Dermis microvascular lymphatic vessel endothelial cell (primary cell): ENCODE data around the gene SETD1B. TPM values are rescaled to one million over a fixed set of nuclear protein-coding genes. Genes with fewer than 3 reads are reported as not detected.
A peak's percentile ranks its signal among the peaks of the same experiment; 100 is the strongest.

Experiments used
- DNase-seq, 2 donors: peaks; one replicate each; pipeline versions ENCODE4 v3.0.0 to v3.0.0-alpha.2; 2010; ENCODE audit warnings: low read depth in 2 of 2
- total RNA-seq: library from RNA; depleted of rRNA; stranded (reverse); fragments of >200 nt; gene quantifications from 2 replicates; pipeline ENCODE4 v1.2.1, GENCODE V29; 2014

The SETD1B gene
- total RNA-seq, 1 donor from 2014 or later, result 1.3 TPM

DNA sequence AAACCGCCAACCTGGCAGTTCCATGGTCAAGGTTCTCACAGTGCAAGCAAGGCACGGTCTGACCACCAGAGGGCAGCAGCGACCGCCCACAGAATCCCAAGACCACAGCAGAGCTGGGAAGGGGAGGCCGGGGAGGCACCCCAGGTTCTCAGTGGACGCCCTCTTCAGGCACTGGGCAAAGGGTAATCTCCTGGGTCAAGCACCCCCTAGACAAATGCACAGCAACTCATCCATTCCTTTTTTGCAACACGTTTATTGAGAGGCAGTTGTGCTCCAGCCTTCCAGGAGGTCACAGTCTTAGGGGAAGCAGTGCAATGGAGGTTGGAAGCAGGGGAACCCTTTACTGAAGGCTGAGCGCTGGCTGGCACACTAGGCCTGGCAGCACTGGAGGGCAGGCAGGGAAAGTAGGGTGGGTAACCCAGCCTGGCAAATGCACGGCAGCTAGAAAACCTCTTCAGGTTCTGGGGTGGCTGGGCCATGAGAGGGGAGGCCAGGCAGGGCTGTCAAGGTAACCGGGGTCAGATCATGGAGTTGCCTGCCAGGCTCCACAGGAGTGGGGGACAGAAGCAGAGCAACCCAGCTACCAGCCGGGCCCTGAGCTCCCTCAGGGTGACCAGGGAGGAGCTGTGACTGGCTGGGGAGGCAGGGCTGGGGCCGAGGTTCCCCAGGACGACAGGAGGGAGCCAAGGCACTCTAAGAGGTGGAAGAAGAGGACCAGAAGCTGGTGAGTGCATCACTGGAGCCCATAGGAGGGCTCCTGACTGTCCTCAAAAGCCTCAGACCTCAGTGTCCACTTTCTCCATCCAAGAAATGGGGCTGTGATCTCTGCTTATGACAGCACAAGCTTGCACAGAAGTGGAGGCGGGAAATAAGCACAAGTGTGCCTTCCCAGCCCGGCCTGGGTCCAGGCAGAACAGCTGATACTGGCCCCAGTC lies 8.5 kb upstream of the SETD1B start:
- DNase-seq, result peak; percentile 72 to 87

DNA sequence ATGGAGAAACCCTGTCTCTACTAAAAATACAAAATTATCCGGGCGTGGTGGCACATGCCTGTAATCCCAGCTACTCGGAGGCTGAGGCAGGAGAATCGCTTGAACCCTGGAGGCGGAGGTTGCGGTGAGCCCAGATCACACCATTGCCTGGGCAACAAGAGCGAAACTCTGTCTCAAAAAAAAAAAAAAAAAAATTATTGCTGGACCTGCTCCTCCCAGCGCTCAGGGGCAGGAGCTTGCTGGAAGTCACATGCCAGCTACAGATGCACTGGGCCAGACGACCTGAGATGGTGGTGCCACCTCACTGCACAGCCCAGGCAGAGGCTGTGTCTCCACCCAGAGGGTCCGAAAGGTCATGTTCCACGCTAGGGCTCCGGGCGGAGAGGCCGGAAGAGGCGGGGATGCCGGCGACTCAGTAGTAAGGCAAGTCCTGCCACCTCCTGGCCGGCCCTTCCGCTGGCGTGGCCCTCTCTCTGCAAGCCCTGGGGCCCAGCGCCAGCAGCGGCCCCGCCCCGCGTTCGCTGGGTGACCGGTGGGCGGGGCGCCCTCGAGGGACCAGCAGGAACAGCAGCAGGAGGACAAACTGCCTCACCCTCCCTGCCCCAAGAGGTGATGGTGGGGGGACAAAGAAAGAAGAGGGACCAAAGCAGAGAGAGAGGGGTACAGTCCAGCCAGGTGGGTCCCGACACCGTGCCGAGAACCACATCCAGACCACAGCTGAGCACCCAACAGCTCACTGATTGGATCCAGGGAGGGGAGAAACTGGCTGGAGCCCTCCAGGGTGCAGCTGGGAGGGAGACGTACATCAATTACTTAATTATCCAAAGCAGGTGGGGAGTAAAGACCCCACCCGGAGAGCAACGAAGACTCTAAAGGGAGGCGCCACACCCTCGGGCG lies 6.7 kb upstream of the SETD1B start:
- peak; percentile 73 to 92 for DNase-seq

DNA sequence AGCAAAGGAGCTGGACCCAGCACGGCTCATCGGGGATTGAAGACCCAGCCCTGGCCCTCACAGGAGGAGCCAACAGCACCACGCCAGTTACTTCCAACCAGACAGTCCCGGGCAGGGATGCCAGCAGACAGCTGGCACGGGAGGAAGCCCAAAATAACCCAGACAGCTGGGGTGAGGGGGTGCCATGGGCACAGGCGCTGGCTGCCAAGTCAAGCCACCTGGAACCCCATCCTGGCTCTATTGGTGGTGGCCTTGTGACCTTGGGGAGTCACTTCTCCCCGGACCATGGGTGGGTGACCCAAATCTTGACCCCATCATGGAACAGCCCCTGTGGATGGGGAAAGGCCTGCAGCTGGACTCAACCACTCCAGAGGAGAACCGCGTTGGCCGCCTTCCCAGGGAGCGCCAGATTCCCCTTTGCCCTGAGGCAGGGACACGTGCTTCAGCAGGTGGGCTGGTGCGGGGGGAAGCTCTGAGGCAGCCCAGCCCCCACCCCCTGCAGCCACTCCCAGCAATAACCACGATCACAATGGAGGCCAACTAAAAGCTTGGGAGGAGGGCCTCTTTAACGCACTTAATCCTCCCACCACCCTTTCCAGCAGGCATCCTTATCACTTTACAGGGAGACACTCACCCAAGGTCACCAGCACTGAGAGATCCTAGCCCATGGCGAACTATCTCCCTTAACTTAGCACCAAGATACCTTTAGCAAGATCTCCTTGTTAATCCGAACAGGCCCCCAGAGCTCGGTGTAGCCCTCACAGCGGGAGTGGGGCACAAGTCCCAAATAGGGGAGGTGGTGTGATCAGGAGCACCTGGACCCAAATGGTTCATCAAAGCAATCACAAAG lies 5.6 kb upstream of the SETD1B start:
- peak in 1 of 2 donors; percentile 58 for DNase-seq

DNA sequence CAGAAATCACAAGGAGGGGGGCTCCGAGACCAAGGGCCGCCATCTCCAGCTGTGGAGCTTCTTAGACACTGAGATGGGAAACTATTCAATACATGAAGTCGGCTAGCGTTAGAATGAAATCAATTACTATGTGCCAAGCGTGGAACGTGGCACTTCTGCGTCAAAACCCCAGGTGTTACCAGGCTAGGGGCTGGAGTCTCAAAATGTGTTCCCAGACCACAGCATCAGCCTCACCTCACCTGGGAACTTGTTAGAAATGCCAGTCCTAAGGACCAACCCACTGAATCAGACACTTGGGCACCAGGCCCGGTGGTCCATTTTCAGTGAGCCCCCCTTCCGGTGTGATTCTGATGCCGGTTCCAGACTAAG lies 5.0 kb upstream of the SETD1B start:
- DNase-seq, result no peak

DNA sequence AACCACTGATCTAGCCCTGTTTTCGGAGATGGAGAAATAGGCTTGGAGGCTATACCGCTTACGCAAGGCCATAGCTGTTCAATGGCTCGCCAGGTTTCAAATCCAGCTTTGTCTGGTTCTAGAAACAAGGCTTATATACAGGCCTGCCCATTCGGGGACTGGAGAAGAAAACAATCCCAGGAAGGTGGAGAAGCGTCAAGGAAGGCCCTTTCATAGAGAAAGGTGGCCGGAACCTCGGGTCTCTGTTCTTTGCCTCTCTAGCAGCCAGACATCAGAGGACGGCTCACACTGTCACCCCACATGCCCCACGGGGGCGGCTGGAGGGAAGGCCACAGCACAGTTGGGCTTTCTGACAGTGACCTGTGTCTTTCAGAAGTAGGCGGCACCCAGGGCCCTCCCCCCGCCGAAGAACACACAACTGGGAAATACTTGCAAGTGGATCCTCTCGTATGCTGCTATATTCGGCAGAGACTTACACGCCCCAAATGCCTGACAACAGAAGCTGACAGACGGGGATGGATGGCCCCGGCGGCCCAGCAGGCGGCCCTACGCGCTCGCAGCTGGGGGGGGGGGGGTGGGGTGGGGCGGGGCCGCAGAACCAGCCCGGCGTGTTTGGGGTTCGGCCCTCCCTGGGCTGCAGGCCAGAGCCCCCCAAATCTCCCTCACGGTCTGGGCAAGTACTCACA lies 4.5 kb upstream of the SETD1B start:
- DNase-seq, result peak in 1 of 2 donors; percentile 71

DNA sequence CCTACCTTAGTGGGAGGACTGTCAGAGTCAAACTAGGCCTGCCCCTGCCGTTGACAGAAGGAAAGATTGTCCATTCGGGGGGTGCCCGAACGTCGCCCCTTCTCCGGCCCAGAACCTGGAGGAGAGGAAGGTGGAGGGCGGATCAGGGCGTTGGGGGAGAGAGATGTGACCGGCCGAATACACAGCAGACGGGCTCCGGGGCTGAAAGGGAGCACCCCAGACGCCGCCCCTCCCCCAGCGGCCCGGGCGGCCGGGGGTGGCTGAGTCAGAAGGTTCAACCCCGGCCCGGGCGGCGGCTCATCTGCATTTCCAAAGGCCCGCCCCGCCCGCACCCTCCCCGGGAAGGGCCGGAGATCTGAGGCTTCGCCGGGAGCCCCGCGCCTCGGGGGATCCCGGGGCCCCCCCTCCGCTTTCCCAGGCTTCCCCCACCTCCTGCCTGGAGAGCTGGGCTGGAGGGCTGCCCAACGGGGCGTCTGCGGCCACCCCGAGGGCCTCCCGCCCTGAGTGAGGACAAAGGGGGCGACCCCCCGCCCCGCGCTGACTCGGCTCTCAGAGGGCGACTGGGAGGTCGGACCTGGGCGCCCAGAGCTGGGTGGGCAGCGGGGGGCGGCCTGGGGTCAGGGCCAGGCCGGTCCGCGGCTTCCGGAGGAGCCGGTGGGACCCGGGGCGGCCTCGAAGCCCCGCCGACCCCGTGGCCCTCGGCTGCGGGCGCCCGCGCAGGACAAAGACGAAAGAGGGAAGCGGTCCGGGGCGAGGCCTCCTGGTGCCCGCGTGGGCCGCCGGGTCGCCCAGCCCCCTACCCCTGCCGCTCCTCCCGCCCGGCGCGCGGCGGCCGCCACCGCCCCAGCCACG lies 3.7 kb upstream of the SETD1B start:
- peak in 1 of 2 donors; percentile 84 for DNase-seq

DNA sequence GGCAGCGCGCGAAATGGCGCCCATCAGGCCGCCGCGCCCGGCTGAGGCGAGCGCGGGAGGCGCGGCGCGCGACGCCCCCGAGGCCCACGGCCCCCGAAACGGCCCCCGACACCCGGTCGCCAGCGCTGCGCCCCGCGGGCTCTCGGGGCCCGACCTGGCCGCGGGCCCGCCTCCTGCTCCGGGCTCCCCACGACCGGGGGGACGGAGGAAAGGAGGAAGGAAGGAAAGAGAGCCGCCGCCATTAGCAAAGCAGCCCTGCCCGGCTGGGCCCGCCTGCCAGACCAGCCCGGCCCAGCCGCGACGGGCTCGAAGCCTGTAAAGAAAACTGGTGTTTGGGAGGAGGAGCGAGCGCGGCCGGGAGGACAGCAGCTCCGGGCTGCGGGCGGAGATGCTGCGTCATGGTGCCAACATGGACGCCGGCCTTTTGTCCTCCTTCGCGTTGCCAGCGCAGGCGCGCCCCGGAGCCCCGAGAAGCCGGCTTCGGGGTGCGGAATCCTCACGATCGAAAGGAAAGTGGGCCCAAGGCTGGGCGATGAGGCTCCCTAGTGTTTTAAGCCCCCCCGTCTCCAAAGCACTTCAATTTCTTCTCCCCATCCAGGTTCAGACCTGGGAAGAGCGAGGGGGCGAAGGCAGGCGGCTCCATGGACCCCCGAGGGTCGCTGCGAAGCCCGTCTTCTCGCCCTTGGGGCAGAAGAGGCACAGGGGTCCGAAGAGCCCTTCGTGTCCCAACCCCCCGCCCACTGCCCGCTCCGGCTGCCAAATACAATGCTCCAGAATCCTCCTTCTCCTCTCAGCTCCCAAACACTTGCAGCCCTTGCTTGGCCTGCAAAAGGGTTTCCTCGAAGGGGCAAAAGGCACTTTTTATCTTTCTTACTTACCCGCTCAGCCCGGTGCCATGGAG lies 2.9 kb upstream of the SETD1B start:
- DNase-seq, result peak in 1 of 2 donors; percentile 75

DNA sequence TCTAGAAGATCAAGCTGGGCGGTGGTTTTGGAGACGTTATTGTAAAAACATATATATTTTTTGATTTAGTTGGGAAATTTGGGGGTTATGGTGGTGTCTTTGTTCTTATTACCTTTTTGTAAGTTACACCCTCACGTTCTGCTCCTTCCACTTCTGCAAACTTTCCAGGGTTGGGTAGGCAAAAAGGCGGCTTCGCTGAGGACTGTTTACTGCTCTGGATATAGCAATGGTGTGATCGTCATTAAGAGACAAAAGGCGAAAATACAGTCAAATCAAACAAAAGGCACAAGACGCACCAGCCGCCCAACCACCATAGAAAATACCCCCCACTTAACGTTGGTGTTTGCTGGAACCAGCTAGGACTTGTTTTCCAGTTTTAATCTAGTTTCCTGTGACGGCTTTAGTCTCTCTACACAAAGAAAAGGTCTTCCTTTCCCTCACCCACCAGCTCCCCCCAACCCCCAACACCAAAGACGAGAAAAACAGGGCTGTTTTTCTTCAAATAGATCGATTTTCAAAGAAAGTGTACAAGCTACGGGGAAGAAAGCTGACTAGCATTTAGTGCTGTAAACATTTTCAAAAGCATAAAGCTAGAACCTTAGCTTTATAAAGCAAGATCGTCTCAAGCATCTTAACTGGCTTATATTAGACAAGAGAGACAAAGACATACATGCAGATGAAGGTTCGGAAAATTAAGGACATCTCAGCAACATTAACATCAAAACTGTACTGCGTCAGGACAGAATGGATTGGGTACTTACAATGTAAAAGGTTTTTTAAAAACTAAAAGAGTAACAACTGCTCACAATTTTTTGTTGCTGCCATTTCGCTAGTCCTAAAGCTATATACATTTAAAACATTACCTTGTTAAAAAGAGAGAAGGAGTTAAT lies 2.0 kb upstream of the SETD1B start:
- DNase-seq, result peak in 1 of 2 donors; percentile 80

DNA sequence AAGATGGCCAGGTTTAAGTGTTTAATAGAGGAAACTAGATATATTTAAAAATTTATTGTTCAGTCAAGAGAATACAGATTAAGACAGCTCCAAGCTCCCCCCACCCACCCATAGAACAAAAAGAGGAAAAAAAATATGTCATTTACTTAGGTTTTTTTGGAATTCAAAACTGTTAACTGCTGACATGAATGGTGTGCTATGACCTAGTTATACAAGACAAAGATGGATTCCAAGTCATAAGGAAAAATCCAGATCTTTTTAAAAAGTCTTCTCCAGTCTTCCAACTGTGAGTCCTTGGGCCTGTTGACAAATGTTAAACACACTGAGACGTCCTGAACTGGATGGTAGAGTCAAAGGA lies 1.3 kb upstream of the SETD1B start:
- DNase-seq, result no peak

DNA sequence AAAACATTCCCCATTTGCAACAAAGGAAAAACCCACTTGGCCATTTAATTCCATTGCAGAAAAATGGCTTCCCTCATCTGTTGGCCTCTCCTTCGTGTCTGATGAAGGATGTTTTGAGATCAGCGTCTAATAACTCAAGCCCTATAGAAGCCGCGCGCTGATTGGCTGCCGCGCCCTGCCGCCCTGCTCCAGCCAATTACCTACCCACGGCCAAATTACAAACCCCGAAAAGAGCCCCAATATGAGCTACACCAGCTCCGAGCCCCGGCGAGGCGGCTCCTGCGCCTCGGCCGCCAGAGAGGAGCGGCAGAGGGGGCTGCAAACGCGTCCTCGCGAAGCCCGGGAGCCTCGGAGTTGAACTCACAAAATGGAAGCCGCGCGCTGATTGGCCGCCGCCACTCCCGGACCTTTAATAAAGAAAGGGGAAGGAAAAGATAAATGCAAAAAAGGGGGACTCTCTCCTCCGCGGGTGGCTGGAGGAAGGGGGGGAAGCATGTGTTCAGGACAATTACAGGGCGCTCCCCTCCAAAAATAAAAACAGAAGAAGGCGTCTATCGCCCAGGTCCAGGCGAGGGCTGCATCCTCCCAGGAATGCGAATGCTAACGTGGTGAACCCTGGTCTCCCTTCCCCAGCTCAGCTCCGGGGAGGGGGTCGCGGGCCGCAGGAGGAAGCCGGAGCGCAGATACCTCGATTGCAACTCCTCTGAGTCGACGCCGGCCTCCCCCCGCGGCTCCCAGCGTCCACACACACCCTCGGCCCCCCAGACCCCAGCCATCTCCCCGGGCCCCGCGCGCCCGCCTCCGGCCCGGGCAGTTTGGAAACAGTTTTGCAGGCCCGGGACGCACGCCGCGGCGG lies 738 bp upstream of the SETD1B start:
- peak; percentile 86 to 94 for DNase-seq

DNA sequence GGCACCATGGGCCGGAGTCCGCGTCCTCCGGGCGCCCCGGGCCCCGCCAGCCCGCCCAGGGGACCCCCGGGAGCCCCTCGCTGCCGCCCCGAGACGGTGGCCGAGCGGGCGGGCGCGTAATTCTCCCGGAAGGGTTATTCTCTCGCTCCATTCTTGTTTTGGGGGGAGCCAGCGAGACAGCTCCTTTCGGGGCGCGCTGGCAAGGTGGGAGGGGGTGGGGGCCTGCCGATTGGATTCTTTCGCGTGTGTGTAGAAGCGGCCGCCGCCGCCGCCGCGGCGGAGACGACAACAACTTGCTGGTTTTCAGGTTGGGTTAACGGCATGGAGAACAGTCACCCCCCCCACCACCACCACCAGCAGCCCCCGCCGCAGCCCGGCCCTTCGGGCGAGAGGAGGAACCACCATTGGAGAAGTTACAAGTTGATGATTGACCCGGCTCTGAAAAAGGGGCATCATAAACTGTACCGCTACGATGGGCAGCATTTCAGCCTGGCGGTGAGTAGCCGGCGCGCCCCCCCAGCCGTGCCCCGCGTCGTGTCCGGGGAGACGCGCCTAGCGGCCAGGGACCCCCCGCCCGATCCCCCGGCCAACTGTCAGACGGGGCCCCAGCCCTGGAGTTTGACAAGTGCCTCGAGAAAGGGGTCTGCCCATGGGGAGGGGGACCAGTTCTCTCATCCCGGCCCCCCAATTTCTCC lies 755 bp downstream of the SETD1B start:
- peak in 1 of 2 donors; percentile 56 for DNase-seq

DNA sequence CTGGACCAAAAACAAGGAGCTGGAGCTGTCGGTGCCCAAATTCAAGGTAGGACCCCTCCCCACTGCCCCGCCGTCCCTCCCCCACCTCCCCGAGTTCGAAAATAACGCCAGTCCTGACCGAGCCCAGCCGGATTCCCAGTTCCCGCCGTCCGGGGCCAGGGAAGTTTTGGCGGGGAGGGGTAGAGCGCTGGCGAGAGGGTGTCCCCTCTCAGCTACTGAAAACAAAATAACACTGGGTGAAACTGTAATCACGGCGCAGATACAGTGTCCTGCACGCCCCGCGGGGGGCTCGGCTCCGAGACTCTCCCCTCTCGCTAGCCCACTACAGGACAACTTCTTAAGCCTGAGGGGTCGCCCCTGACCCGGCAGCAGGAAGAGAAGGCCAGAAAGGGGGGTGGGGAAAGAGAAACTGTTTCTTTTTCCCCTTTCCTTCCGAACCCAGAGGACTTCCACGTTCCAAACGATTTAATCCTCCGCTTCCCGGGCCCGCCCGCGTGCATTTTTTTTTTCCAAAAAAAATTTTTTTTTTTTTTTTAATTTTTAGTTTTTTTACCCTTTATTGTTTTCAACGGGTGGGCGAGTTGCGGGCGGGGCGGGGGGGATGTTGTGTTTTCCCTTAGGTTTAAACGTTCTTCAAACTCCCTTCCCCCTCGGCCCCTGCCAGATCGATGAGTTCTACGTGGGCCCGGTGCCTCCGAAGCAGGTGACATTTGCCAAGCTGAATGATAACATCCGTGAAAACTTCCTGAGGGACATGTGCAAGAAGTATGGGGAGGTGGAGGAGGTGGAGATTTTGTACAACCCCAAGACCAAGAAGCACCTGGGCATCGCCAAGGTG lies 1.6 kb downstream of the SETD1B start:
- peak in 1 of 2 donors; percentile 24 for DNase-seq

DNA sequence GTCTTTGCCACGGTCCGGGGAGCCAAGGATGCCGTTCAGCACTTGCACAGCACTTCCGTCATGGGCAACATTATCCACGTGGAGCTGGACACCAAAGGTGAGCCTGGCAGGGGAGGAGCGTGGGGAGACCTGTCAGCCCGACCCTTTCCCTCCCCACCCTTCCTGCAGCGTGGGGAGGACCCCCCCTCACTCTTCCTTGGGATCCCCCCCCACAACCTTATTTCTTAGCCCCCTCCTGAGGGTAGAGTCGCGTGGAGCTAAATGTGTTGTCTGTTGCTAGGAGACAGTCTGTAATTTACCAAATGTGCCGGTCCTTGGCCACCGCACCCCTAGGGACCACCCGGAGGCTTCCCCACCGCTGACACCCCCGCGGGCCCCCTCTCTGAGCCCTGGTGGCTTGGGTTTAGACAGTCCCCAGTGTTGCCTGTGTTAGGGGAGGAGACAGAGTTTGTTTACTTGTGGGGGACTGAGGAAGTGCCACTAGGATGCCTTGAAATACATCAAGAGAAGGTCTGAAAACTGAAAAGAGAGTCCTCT lies 2.3 kb downstream of the SETD1B start:
- DNase-seq, result no peak

DNA sequence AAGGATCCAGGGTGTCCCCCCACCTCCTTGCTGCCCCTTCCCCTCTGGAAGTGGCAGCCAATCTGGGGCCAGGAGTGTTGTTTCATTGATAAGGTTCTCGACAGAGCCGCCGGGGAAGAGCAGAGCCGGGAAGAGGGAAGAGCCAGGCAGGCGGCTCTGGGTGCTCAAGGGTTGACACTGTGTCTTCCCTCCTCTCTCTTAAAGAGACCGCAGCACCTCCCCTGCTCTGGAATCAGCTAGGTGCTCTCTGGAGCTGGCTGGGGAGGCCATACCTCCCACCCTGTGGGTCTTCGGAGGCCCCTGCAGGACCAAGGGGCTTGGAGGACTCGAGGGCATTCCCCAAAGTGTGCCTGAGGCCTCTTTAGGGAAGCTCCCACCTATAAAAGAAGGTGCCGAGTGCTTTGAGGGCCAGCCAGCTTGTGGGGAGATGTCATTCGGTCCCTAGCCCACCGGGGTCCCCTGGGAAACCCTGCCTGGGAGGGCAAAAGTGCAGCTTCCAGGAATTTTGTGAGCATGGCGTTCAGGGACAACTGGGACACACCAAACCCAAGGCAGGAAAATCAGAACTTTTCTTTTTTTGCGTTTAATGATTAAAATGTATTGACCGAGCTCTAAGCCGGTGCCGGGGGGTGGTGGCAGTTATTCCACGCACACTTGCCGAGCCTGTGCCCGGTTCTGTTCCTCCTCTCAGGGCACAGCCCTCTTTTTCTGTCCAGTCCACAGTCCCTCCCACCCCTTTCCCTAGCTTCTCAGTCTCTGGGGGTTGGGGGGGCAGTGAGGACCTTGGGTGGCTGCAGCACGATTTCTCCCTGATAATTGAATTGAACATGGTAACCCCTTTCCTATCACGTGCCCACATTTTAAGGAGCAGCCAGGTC lies 3.0 kb downstream of the SETD1B start:
- no peak for DNase-seq
